HepG2 (cell line): ENCODE data around the gene RPL18. TPM values are rescaled to one million over a fixed set of nuclear protein-coding genes. Genes with fewer than 3 reads are reported as not detected.

Source experiments
- CREB1 ChIP-seq, 2 experiments: fragments of 450-650 bp in 1 of 2; IDR thresholded peaks; 2 replicates each; pipeline ENCODE4 v1.6.1; 2016 to 2017; ENCODE audit warnings: control low read depth in 1 of 2, mild to moderate bottlenecking in 1 of 2, missing compliant biosample characterization in 1 of 2, missing genetic modification characterization in 1 of 2
- GFI1 ChIP-seq: sonication (generic); formaldehyde crosslinking; IDR thresholded peaks from 2 replicates; pipeline ENCODE4 v1.5.0; 2020; ENCODE audit warnings: missing genetic modification reagents, mild to moderate bottlenecking, borderline replicate concordance
- PBX3 ChIP-seq: sonication (generic); formaldehyde crosslinking; IDR thresholded peaks from 2 replicates; pipeline ENCODE4 v1.8.1; 2023; ENCODE audit warnings: missing genetic modification reagents, inconsistent platforms, borderline replicate concordance
- RBAK ChIP-seq: sonication (generic); formaldehyde crosslinking; IDR thresholded peaks from 2 replicates; pipeline ENCODE4 v1.5.1; 2020; ENCODE audit warnings: mild to moderate bottlenecking, missing genetic modification reagents
- SP5 ChIP-seq: IDR thresholded peaks from 2 replicates; pipeline ENCODE4 v1.6.1; 2016; ENCODE audit warnings: low read depth, borderline replicate concordance
- TBX2 ChIP-seq: sonication (generic); formaldehyde crosslinking; IDR thresholded peaks from 2 replicates; pipeline ENCODE4 v1.5.0; 2020; ENCODE audit warnings: missing genetic modification reagents, mild to moderate bottlenecking, borderline replicate concordance
- TFDP2 ChIP-seq: sonication (generic); formaldehyde crosslinking; IDR thresholded peaks from 2 replicates; pipeline ENCODE4 v1.4.0; 2020; ENCODE audit warnings: missing genetic modification reagents
- ZBTB38 ChIP-seq: sonication (generic); formaldehyde crosslinking; IDR thresholded peaks from 2 replicates; pipeline ENCODE4 v1.5.1; 2020; ENCODE audit warnings: mild to moderate bottlenecking, missing genetic modification reagents
- ZNF318 ChIP-seq: sonication (generic); formaldehyde crosslinking; IDR thresholded peaks from 2 replicates; pipeline ENCODE4 v1.4.0; 2020; ENCODE audit warnings: mild to moderate bottlenecking, missing genetic modification reagents
- ZNF564 ChIP-seq: sonication (generic); formaldehyde crosslinking; IDR thresholded peaks from 2 replicates; pipeline ENCODE4 v1.8.1; 2023; ENCODE audit warnings: mild to moderate bottlenecking, missing genetic modification reagents
- ZNF598 ChIP-seq: sonication (generic); formaldehyde crosslinking; IDR thresholded peaks from 2 replicates; pipeline ENCODE4 v1.5.1; 2020; ENCODE audit warnings: mild to moderate bottlenecking, missing genetic modification reagents, borderline replicate concordance
- ZNF781 ChIP-seq: sonication (generic); formaldehyde crosslinking; IDR thresholded peaks from 2 replicates; pipeline ENCODE4 v1.5.1; 2020; ENCODE audit warnings: borderline replicate concordance, mild to moderate bottlenecking, missing genetic modification reagents; ENCODE audit errors: not compliant biosample characterization
- ZNF782 ChIP-seq: sonication (generic); formaldehyde crosslinking; IDR thresholded peaks from 2 replicates; pipeline ENCODE4 v1.4.0; 2020; ENCODE audit warnings: missing genetic modification reagents, mild to moderate bottlenecking, borderline replicate concordance
- ZNF800 ChIP-seq: sonication (generic); formaldehyde crosslinking; IDR thresholded peaks from 2 replicates; pipeline ENCODE4 v1.4.0; 2020; ENCODE audit warnings: missing genetic modification reagents
- ZNF883 ChIP-seq: sonication (generic); formaldehyde crosslinking; IDR thresholded peaks from 2 replicates; pipeline ENCODE4 v1.5.1; 2020; ENCODE audit warnings: mild to moderate bottlenecking, missing genetic modification reagents; ENCODE audit errors: not compliant biosample characterization
- polyA plus RNA-seq, 8 experiments: library from polyadenylated mRNA; depleted of rRNA in 3 of 8; stranded (reverse) in 7 of 8; unstranded in 1 of 8; fragments of >200 nt; fragmentation: Illumina TruSeq in 4 of 8; extraction: Trizol in 4 of 8; gene quantifications; 2 replicates each; pipeline versions ENCODE4 v1.2.1 to v1.2.3, GENCODE V29; 2011 to 2016; ENCODE audit warnings: low read depth in 4 of 8, missing spikeins in 1 of 8, mixed read lengths in 1 of 8; ENCODE audit not compliant: insufficient read depth in 1 of 8
- total RNA-seq, 5 experiments: library from RNA; depleted of rRNA; stranded (reverse); fragments of >200 nt; fragmentation: Illumina TruSeq; extraction: Trizol; gene quantifications; 2 replicates each; pipeline ENCODE4 v1.2.3, GENCODE V29; 2016; ENCODE audit warnings: low read depth in 1 of 5

The RPL18 gene
- total and polyA plus RNA-seq, 2 of the 13 experiments (the other 11 are each of a cell fraction or from before 2014, with no cell fraction given) = 1,485 to 1,639 TPM

GRCh38 chr19:48660852-48661710, 42.1 kb upstream of the RPL18 start (continued):
- no peak for TF ChIP-seq ZNF318 (CRISPR knock-in tag)
- TF ChIP-seq ZNF800 (CRISPR knock-in tag) = no peak
- TF ChIP-seq ZNF564 = no peak
- TF ChIP-seq PBX3 (CRISPR knock-in tag) = no peak
- peak; percentile 97 for TF ChIP-seq CREB1 (IDR thresholded peaks at IDR 0.05)
- TF ChIP-seq CREB1 (CRISPR knock-in tag; IDR thresholded peaks at IDR 0.05) = peak; percentile 97
- no peak for TF ChIP-seq SP5 (CRISPR knock-in tag)
- no peak for TF ChIP-seq ZNF883 (CRISPR knock-in tag)
- no peak for TF ChIP-seq ZNF598 (CRISPR knock-in tag)
- 0 out of 2 replicates have a peak, but pooled peaks have one; percentile 21 for TF ChIP-seq ZBTB38 (CRISPR knock-in tag)
- no peak for TF ChIP-seq ZNF781
- no peak for TF ChIP-seq RBAK (CRISPR knock-in tag)
- no peak for TF ChIP-seq TBX2
- no peak for TF ChIP-seq ZNF782 (CRISPR knock-in tag)
- peak; percentile 80 for TF ChIP-seq TFDP2 (CRISPR knock-in tag)
- no peak for TF ChIP-seq GFI1 (CRISPR knock-in tag)
